H1 (cell line): ENCODE measurements around the gene CAPZA3. TPM values are rescaled to one million over a fixed set of nuclear protein-coding genes. Genes with fewer than 3 reads are reported as not detected.

Experiments
- CTCF ChIA-PET: fragments of 300-600 bp; sonication (Branson Sonifier 250); formaldehyde crosslinking; loops from one replicate; lab custom pipeline; 2021; ENCODE audit not compliant: partially characterized antibody; lab: Charles Lee
- POLR2A ChIA-PET: fragments of 300-600 bp; sonication (Branson Sonifier 250); formaldehyde crosslinking; loops from one replicate; lab custom pipeline; 2021; ENCODE audit warnings: inconsistent platforms; ENCODE audit not compliant: partially characterized antibody; lab: Charles Lee
- DNase-seq, 2 experiments: peaks; one replicate each; pipeline versions ENCODE4 v3.0.0 to v3.0.0-alpha.2; 2010 to 2022; ENCODE audit warnings: low spot score in 2 of 2, low read depth in 1 of 2, mixed read lengths in 1 of 2
- FAIRE-seq: peaks from 2 replicates; lab custom pipeline; 2011; peaks lifted over from hg19 to GRCh38; lab: Jason Lieb, UNC
- H2AFZ ChIP-seq: 2 replicates; pipeline ENCODE4 v1.8.1; 2012; ENCODE audit warnings: low read length, inconsistent platforms
- H2AK5ac ChIP-seq: 2 replicates; pipeline ENCODE4 v1.6.1; 2013; ENCODE audit warnings: low read depth, low read length
- H2BK120ac ChIP-seq: replicated peaks from 2 replicates; pipeline ENCODE3; 2013; ENCODE audit warnings: low read depth, low read length, inconsistent platforms
- H2BK12ac ChIP-seq: 2 replicates; pipeline ENCODE4 v1.6.1; 2013; ENCODE audit warnings: low read depth, low read length
- H2BK15ac ChIP-seq: 2 replicates; pipeline ENCODE4 v1.6.1; 2013; ENCODE audit warnings: low read length
- H2BK20ac ChIP-seq: 2 replicates; pipeline ENCODE4 v1.6.1; 2013; ENCODE audit warnings: low read length
- H2BK5ac ChIP-seq: 2 replicates; pipeline ENCODE4 v1.6.1; 2013; ENCODE audit warnings: low read depth, low read length
- H3K14ac ChIP-seq: 2 replicates; pipeline ENCODE4 v1.6.1; 2013; ENCODE audit warnings: inconsistent platforms; ENCODE audit not compliant: insufficient read length
- H3K18ac ChIP-seq: 2 replicates; pipeline ENCODE4 v1.6.1; 2013; ENCODE audit warnings: low read length; ENCODE audit errors: extremely low read depth
- H3K23ac ChIP-seq: 2 replicates; pipeline ENCODE4 v1.6.1; 2013; ENCODE audit warnings: inconsistent platforms; ENCODE audit not compliant: insufficient read length
- H3K23me2 ChIP-seq: 2 replicates; pipeline ENCODE4 v1.6.1; 2013; ENCODE audit warnings: low read depth, low read length
- H3K27ac ChIP-seq: 2 replicates; pipeline ENCODE4 v1.6.1; 2011; ENCODE audit warnings: low read depth, low read length, inconsistent platforms
- H3K27me3 ChIP-seq, 4 experiments: replicated peaks in 1 of 4; 1 replicate in 1 of 4; 2 replicates in 3 of 4; pipeline versions ENCODE4 v1.6.1 to v1.8.1; 2011 to 2013; ENCODE audit warnings: low read length in 3 of 4, mild to moderate bottlenecking in 3 of 4, inconsistent platforms in 2 of 4, mixed read lengths in 2 of 4, moderate library complexity in 1 of 4; ENCODE audit not compliant: control insufficient read depth in 3 of 4, insufficient read depth in 3 of 4; ENCODE audit errors: extremely low read depth in 1 of 4
- H3K36me3 ChIP-seq, 4 experiments: 2 replicates each; pipeline versions ENCODE4 v1.6.1 to v1.8.1; 2011 to 2013; ENCODE audit warnings: mild to moderate bottlenecking in 4 of 4, low read length in 3 of 4, moderate library complexity in 2 of 4, control low read depth in 1 of 4, inconsistent platforms in 1 of 4; ENCODE audit not compliant: insufficient read depth in 4 of 4, control insufficient read depth in 2 of 4
- H3K4ac ChIP-seq: replicated peaks from 2 replicates; pipeline ENCODE3; 2013; ENCODE audit warnings: low read length, low read depth, mixed read lengths, inconsistent platforms; ENCODE audit not compliant: insufficient read length
- H3K4me1 ChIP-seq, 4 experiments: replicated peaks in 1 of 4; 1 replicate in 1 of 4; 2 replicates in 3 of 4; pipeline versions ENCODE4 v1.6.1 to v1.8.1; 2011 to 2013; ENCODE audit warnings: low read length in 3 of 4, inconsistent platforms in 2 of 4, mixed read lengths in 1 of 4; ENCODE audit not compliant: insufficient read depth in 4 of 4, control insufficient read depth in 3 of 4
- H3K4me2 ChIP-seq, 2 experiments: 2 replicates each; pipeline versions ENCODE4 v1.6.1 to v1.8.1; 2011 to 2013; ENCODE audit warnings: low read depth in 2 of 2, low read length in 2 of 2, control low read depth in 1 of 2, inconsistent platforms in 1 of 2, mild to moderate bottlenecking in 1 of 2; ENCODE audit not compliant: insufficient read depth in 1 of 2
- H3K4me3 ChIP-seq, 4 experiments: fragments of 200-600, 300-600 bp in 1 of 4; sonication (generic), shearing (Covaris generic), sonication (Bioruptor Twin) in 1 of 4; 2 replicates each; pipeline versions ENCODE4 v1.5.1 to v1.8.1; 2011 to 2016; ENCODE audit warnings: low read length in 4 of 4, low read depth in 3 of 4, control low read depth in 2 of 4, inconsistent platforms in 2 of 4, mild to moderate bottlenecking in 2 of 4, mixed read lengths in 1 of 4, moderate library complexity in 1 of 4; ENCODE audit not compliant: insufficient read depth in 2 of 4; ENCODE audit errors: extremely low read depth in 1 of 4
- H3K56ac ChIP-seq: replicated peaks from 2 replicates; pipeline ENCODE3; 2013; ENCODE audit warnings: low read depth, mild to moderate bottlenecking, mixed read lengths, low read length, inconsistent platforms; ENCODE audit not compliant: insufficient read length
- H3K79me1 ChIP-seq: 2 replicates; pipeline ENCODE4 v1.6.1; 2013; ENCODE audit warnings: low read depth, low read length, control low read depth
- H3K79me2 ChIP-seq, 2 experiments: 2 replicates each; pipeline versions ENCODE4 v1.6.1 to v1.8.1; 2012 to 2013; ENCODE audit warnings: low read length in 2 of 2, mild to moderate bottlenecking in 2 of 2, inconsistent platforms in 1 of 2; ENCODE audit not compliant: insufficient read depth in 2 of 2, control insufficient read depth in 1 of 2
- H3K9ac ChIP-seq, 4 experiments: replicated peaks in 1 of 4; 1 replicate in 1 of 4; 2 replicates in 3 of 4; pipeline versions ENCODE4 v1.6.1 to v1.8.1; 2011 to 2013; ENCODE audit warnings: low read depth in 3 of 4, low read length in 3 of 4, control low read depth in 2 of 4, mild to moderate bottlenecking in 2 of 4, moderate library complexity in 2 of 4, inconsistent platforms in 1 of 4; ENCODE audit errors: extremely low read depth in 1 of 4
- H3K9me3 ChIP-seq, 2 experiments: 2 replicates each; pipeline versions ENCODE4 v1.6.1 to v1.8.1; 2012 to 2013; ENCODE audit warnings: mild to moderate bottlenecking in 2 of 2, moderate library complexity in 2 of 2, control low read depth in 1 of 2, inconsistent platforms in 1 of 2, low read depth in 1 of 2, low read length in 1 of 2, mixed read lengths in 1 of 2; ENCODE audit not compliant: insufficient read depth in 2 of 2
- H4K20me1 ChIP-seq, 2 experiments: replicated peaks in 1 of 2; 2 replicates each; pipeline versions ENCODE3 to v1.8.1; 2011 to 2013; ENCODE audit warnings: inconsistent platforms in 2 of 2, low read length in 2 of 2, mild to moderate bottlenecking in 1 of 2; ENCODE audit not compliant: insufficient read depth in 2 of 2, control insufficient read depth in 1 of 2
- H4K5ac ChIP-seq: 2 replicates; pipeline ENCODE4 v1.6.1; 2013; ENCODE audit warnings: low read length, low read depth, mixed read lengths, inconsistent platforms; ENCODE audit not compliant: insufficient read length
- H4K8ac ChIP-seq: 2 replicates; pipeline ENCODE4 v1.8.0; 2013; ENCODE audit warnings: mild to moderate bottlenecking, moderate library complexity, low read length, inconsistent platforms; ENCODE audit not compliant: insufficient read depth; ENCODE audit errors: extremely low read depth
- H4K91ac ChIP-seq: replicated peaks from 2 replicates; pipeline ENCODE3; 2013; ENCODE audit warnings: low read length, mixed read lengths, inconsistent platforms; ENCODE audit not compliant: insufficient read length
- E2F6 ChIP-seq: IDR thresholded peaks from 2 replicates; pipeline ENCODE4 v1.6.1; 2012; ENCODE audit warnings: inconsistent platforms
- EP300 ChIP-seq, 2 experiments: IDR thresholded peaks; 1 replicate in 1 of 2; 2 replicates in 1 of 2; pipeline ENCODE4 v1.6.1; 2011 to 2012; ENCODE audit warnings: low read depth in 2 of 2, low read length in 2 of 2, mild to moderate bottlenecking in 2 of 2, borderline replicate concordance in 1 of 2, inconsistent platforms in 1 of 2, moderate library complexity in 1 of 2
- JUND ChIP-seq: IDR thresholded peaks from 2 replicates; pipeline ENCODE4 v1.6.1; 2011; ENCODE audit warnings: mild to moderate bottlenecking, improper control_type of control experiment, low read length
- PHF8 ChIP-seq: fragments of 200-600 bp; sonication (generic); conservative IDR thresholded peaks from 2 replicates; pipeline ENCODE4 v1.7.1; 2012; ENCODE audit warnings: low read depth, mild to moderate bottlenecking, inconsistent platforms, low read length, moderate library complexity
- RXRA ChIP-seq: IDR thresholded peaks from 2 replicates; pipeline ENCODE4 v1.6.1; 2011; ENCODE audit warnings: low read depth, mild to moderate bottlenecking, low read length, moderate library complexity; ENCODE audit not compliant: insufficient read depth
- SIX5 ChIP-seq: IDR thresholded peaks from 2 replicates; pipeline ENCODE4 v1.6.1; 2011; ENCODE audit warnings: mild to moderate bottlenecking, low read depth, low read length
- SRF ChIP-seq: IDR thresholded peaks from 2 replicates; pipeline ENCODE4 v1.6.1; 2011; ENCODE audit warnings: mild to moderate bottlenecking, low read depth, low read length, moderate library complexity
- TCF12 ChIP-seq: IDR thresholded peaks from 2 replicates; pipeline ENCODE4 v1.6.1; 2011; ENCODE audit warnings: low read depth, mild to moderate bottlenecking, low read length
- WGBS, 2 experiments: shearing (Covaris generic) in 1 of 2; methylation state at CpG; one replicate each; pipeline versions ENCODE4 v1.1.6 to v1.1.7; 2013 to 2015; ENCODE audit warnings: low lambda C conversion rate in 2 of 2, mixed read lengths in 2 of 2, inconsistent platforms in 1 of 2, low coverage in 1 of 2, missing lambda C conversion rate in 1 of 2; ENCODE audit not compliant: insufficient replicate concordance in 2 of 2, insufficient coverage in 1 of 2, insufficient read length in 1 of 2; ENCODE audit errors: extremely low coverage in 1 of 2, missing lambda C conversion rate in 1 of 2; 5-methylcytosine and 5-hydroxymethylcytosine counted together
- polyA plus RNA-seq, 7 experiments: library from polyadenylated mRNA; depleted of rRNA in 3 of 7; stranded (reverse) in 5 of 7; unstranded in 2 of 7; fragments of >200 nt in 5 of 7; fragments of 200-250 nt in 2 of 7; gene quantifications; 1 replicate in 5 of 7; 2 replicates in 1 of 7; 4 replicates in 1 of 7; pipeline versions ENCODE4 v1.2.1 to v1.2.3, GENCODE V29; 2011 to 2013; ENCODE audit warnings: missing spikeins in 2 of 7, mixed read lengths in 2 of 7
- total RNA-seq: library from RNA; stranded (reverse); fragmentation: NEBNext Ultra II Directional; extraction: Animal tissue kit (Norgen Biotek cat#: 25700); gene quantifications from 2 replicates; pipeline ENCODE4 v1.2.1, GENCODE V29; 2021

Gene CAPZA3
- total and polyA plus RNA-seq, 2 of the 8 experiments (the other 6 are each of a cell fraction or from before 2014, with no cell fraction given): not detected

- FAIRE-seq: no peak
- no peak overlapping the region for H3K4me3 ChIP-seq
- no peaks in the 10 kb centered on the region for H3K27me3 ChIP-seq
- TF ChIP-seq EP300 (IDR thresholded peaks at IDR 0.05; ENCODE audit: borderline replicate concordance in 1 of 2, low read depth in 2 of 2, low read length in 2 of 2) (no peak), SIX5 (no peak), E2F6 (no peak), TCF12 (no peak), SRF (no peak), RXRA (no peak), JUND (no peak), PHF8 (no peak)
- H3K79me2 ChIP-seq: no peaks in the 10 kb centered on the region
- H2BK5ac ChIP-seq: no peak overlapping the region
- H3K79me1 ChIP-seq: no peaks in the 10 kb centered on the region
- H2BK120ac ChIP-seq: no peak overlapping the region
- H3K23me2 ChIP-seq: no peaks in the 10 kb centered on the region
- H3K18ac ChIP-seq: no peak overlapping the region
- CTCF ChIA-PET: interaction anchor here (0.7 kb wide), 1 partner anchor 895 kb away, joined by 3 read pairs; no protein-coding TSS in a partner anchor
- DNase-seq: no peak
- no peak overlapping the region for H2BK15ac ChIP-seq
- no peak overlapping the region for H3K56ac ChIP-seq
- peak overlapping the region; percentile 15 for H4K91ac ChIP-seq
- H3K4ac ChIP-seq: no peak overlapping the region
- no peak overlapping the region for H2AFZ ChIP-seq
- no peak overlapping the region for H3K23ac ChIP-seq
- no peak overlapping the region for H4K8ac ChIP-seq
- POLR2A ChIA-PET: no interaction called here
- H3K9me3 ChIP-seq: no peaks in the 10 kb centered on the region
- H4K20me1 ChIP-seq: no peaks in the 10 kb centered on the region
- H2BK12ac ChIP-seq: no peak overlapping the region
- H3K4me1 ChIP-seq: peaks cover 8 to 22% (median 12%) of the 10 kb centered on the region in 4 experiments
- no peak overlapping the region for H3K9ac ChIP-seq
- WGBS, 2 experiments: 83% methylated on average over 4 of the region's 4 CpGs; no CpG with 5 or more reads in 1 of the 2 experiments
- no peaks in the 10 kb centered on the region for H3K36me3 ChIP-seq
- H4K5ac ChIP-seq: no peak overlapping the region
- 0 out of 2 replicates have a peak overlapping the region, but pooled peaks have one; percentile 49 for H2BK20ac ChIP-seq
- H3K4me2 ChIP-seq: no peak overlapping the region
- H3K27ac ChIP-seq: no peak overlapping the region
- no peak overlapping the region for H2AK5ac ChIP-seq
- no peak overlapping the region for H3K14ac ChIP-seq
Observed at GRCh38 chr12:18749386-18749957, 11.6 kb downstream of the CAPZA3 start.
